ENCODE measurements around the gene SH3PXD2A.

The SH3PXD2A gene

DNA sequence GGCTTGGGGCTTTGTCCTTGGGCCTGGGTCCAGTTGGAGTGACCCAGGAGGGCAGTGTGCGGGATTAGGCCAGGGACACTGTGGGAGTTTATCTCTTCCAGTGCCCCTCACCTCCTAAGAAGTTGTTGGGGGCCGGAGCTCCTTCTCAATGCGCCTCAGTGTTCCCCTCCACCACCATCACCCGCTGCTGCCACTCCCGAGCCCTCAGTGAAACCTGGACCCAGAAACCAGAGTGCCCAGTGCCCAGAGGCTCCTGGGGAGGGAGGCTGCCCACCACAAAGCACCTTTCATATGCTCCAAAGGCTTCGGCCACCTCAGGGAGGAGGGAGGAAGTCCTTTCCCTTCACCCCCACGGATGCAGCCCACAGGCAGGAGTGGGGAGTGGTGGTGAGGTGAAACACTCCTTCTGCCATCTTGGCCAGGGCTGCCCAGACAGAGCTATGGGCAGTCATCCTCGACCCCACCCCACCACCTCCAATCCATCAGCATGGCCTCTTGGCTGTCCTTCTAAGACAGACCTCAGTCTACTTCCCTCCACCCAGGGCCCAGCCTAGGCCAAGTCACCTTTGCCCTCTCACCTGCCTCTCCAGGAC, 99.0 kb downstream of the SH3PXD2A start:
- no peak overlapping the region for H3K9ac ChIP-seq (ENCODE audit: low read depth, low read length)
- H3K4me1 ChIP-seq (ENCODE audit: control insufficient read depth, insufficient read depth, low read length): peaks cover 14% of the 10 kb centered on the region
- H3K36me3 ChIP-seq (ENCODE audit: control insufficient read depth, insufficient read depth, low read length): no peaks in the 10 kb centered on the region
- H3K27me3 ChIP-seq (ENCODE audit: control insufficient read depth, insufficient read depth, low read length): no peaks in the 10 kb centered on the region
- H3K4me3 ChIP-seq (ENCODE audit: low read depth, low read length): no peak overlapping the region
- H3K9me3 ChIP-seq (ENCODE audit: control insufficient read depth, insufficient read depth, low read length): no peaks in the 10 kb centered on the region

DNA sequence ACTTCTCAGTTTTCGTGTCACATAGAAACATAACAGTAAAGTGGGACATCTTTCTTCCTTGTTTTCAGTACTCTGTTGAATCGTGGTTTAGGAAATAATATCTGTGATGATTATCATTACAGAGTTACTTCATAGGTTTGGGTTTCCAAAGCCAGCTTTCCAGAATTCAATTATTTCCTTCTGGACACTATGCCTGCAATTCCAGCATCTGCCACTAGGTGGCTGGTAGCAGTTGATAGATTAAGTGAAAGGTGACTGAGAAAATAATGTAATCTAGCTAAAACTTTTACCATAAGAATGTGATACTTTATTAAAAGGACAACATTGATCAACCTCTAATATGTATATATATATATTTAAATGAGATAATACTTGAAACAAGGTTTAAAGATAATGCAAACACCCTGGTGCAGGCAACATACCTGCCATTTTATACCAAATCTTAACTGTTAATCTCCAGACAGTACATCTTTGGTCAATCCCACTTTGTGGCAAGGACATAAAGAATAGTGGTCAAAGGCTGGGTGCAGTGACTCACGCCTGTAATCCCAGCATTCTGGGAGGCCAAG, 102.6 kb downstream of the SH3PXD2A start:
- no peaks in the 10 kb centered on the region for H3K36me3 ChIP-seq (ENCODE audit: control insufficient read depth, insufficient read depth, low read length)

DNA sequence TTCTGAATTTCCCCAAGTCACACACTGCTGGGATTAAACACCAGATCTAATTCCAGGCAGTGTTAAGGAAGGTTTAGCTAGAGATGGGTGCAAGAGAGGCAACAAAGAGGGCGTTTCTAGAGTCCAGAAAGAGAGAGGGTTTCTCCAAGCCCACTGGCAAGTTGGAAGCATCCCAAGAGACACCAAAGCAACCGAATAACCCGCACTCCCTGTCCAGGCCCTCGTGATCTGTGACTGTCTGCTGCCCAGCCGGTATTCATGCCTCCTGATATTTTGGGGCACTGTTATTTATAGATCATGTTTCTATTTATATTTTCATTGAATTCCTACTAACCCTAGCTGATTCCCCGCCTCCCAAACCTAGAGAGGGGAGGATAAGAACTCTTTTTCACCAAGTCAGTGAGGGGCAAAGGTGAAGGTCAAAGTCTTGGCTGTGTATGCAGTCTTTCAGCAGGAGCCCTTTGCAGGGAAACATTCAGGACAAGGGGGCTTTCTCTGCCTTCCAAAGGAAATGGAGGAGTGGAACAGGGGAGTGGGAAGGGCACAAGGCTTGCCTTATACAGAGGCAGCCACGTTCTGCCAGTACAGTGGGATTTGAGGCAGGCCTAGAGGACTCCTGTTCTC, 103.6 kb downstream of the SH3PXD2A start:
- Histone ChIP-seq H3K9me3 (ENCODE audit: control insufficient read depth, insufficient read depth, low read length) (no peaks in the 10 kb centered on the region), H3K27me3 (ENCODE audit: control insufficient read depth, insufficient read depth, low read length) (no peaks in the 10 kb centered on the region), H3K9ac (ENCODE audit: low read depth, low read length) (no peak overlapping the region), H3K4me3 (ENCODE audit: low read depth, low read length) (no peak overlapping the region), H3K36me3 (ENCODE audit: control insufficient read depth, insufficient read depth, low read length) (no peaks in the 10 kb centered on the region), H3K4me1 (ENCODE audit: control insufficient read depth, insufficient read depth, low read length) (peaks cover 1% of the 10 kb centered on the region)

More for the DNA sequence above, 102.6 kb downstream of the SH3PXD2A start:
- Histone ChIP-seq H3K9ac (ENCODE audit: low read depth, low read length) (no peak overlapping the region), H3K27me3 (ENCODE audit: control insufficient read depth, insufficient read depth, low read length) (no peaks in the 10 kb centered on the region), H3K4me1 (ENCODE audit: control insufficient read depth, insufficient read depth, low read length) (peaks cover 10% of the 10 kb centered on the region), H3K9me3 (ENCODE audit: control insufficient read depth, insufficient read depth, low read length) (no peaks in the 10 kb centered on the region), H3K4me3 (ENCODE audit: low read depth, low read length) (no peak overlapping the region)

DNA sequence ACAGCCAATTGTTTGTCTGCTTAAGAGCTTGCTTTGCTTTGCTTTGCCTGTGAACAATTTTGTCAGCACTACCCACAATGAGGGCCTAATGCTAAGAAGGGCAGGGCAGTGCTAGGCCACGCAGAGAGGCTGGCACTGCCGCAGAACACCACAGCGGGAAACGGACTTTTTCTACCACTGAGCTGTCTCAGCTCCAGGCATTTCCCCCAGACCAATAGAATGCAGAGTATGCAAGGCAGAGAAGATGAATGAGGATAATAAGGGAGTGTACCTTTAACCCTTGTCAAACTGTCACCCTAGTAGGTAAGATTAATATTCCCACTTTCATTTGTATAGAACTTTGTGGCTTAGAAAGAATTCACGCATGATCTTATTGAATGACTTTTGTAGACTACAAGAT, 104.5 kb downstream of the SH3PXD2A start:
- no peaks in the 10 kb centered on the region for H3K4me1 ChIP-seq (ENCODE audit: control insufficient read depth, insufficient read depth, low read length)
- H3K9ac ChIP-seq (ENCODE audit: low read depth, low read length): no peak overlapping the region
- no peaks in the 10 kb centered on the region for H3K36me3 ChIP-seq (ENCODE audit: control insufficient read depth, insufficient read depth, low read length)
- no peak overlapping the region for H3K4me3 ChIP-seq (ENCODE audit: low read depth, low read length)
- no peaks in the 10 kb centered on the region for H3K27me3 ChIP-seq (ENCODE audit: control insufficient read depth, insufficient read depth, low read length)
- H3K9me3 ChIP-seq (ENCODE audit: control insufficient read depth, insufficient read depth, low read length): no peaks in the 10 kb centered on the region

DNA sequence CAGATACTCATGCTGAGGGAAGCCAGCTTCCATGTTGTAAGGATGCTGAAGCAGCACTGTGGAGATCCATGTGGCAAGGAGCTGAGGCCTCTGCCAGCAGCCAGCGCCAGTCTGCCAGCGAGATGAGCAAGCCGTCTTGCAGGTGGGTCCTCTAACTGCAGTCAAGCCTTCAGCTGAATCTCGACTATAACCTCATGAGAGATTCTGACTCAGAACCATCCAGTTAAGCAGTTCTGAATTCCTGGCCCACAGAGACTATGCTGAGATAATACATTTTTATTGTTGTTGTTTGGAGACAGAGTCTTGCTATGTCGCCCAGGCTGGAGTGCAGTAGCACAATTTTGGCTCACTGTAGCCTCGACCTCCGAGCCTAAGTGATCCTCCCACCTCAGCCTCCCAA, 105.6 kb downstream of the SH3PXD2A start:
- Histone ChIP-seq H3K27me3 (ENCODE audit: control insufficient read depth, insufficient read depth, low read length) (no peaks in the 10 kb centered on the region), H3K9me3 (ENCODE audit: control insufficient read depth, insufficient read depth, low read length) (no peaks in the 10 kb centered on the region), H3K4me1 (ENCODE audit: control insufficient read depth, insufficient read depth, low read length) (no peaks in the 10 kb centered on the region), H3K36me3 (ENCODE audit: control insufficient read depth, insufficient read depth, low read length) (no peaks in the 10 kb centered on the region), H3K9ac (ENCODE audit: low read depth, low read length) (no peak overlapping the region), H3K4me3 (ENCODE audit: low read depth, low read length) (no peak overlapping the region)

DNA sequence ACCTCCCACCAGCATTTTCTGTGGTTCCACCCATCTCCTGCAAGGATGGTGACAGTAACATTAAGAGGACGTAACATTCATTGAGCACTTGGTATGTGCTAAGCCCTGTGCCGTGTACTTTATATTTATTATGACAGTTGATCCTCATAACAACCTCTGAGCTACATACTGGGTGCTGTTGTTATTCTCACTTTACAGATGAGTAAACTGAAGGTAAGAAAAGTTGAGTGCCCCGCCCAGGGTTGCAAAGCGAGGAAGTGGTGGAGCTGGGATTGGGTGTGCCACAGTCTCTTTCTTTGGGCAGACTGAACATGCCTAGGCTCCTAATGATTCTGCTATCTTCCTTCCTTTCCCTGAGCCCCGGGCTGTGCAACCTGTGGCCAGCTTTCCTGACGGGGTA, 107.4 kb downstream of the SH3PXD2A start:
- no peak overlapping the region for H3K4me3 ChIP-seq (ENCODE audit: low read depth, low read length)
- no peaks in the 10 kb centered on the region for H3K36me3 ChIP-seq (ENCODE audit: control insufficient read depth, insufficient read depth, low read length)
- no peaks in the 10 kb centered on the region for H3K27me3 ChIP-seq (ENCODE audit: control insufficient read depth, insufficient read depth, low read length)
- H3K9ac ChIP-seq (ENCODE audit: low read depth, low read length): no peak overlapping the region
- H3K9me3 ChIP-seq (ENCODE audit: control insufficient read depth, insufficient read depth, low read length): no peaks in the 10 kb centered on the region
- no peaks in the 10 kb centered on the region for H3K4me1 ChIP-seq (ENCODE audit: control insufficient read depth, insufficient read depth, low read length)

DNA sequence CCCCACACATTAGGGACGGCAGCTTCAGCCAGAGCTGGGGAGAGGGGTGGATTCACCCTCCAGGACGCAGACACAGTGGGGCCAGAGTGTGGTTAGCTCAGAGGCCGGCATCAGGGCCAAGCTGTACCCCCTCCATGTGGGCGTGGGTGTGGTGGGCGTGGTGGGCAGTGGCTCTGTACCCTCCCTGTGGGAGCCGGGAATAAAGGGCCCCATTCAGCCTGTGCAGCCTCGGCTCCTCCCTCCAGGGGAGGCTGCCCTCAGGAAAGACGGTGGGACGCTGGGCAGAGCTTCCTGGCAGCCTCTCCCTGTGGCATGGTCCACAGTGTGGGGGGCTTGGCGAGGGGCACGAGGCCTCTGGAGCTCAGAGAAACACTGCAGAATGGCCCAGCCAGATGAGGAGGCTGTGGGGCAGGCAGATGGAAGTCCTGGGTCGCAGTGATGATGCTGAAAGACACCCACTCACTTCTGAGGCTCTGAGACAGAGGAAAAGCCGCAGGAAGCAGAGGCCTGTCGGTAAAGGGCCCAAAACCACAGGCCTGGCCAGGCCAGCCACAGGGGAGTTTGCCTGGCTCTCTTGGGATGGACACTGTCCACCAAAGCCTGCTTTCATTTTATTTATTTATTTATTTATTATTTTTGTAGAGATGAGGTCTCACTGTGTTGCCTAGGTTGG, 108.0 kb downstream of the SH3PXD2A start:
- Histone ChIP-seq H3K9ac (ENCODE audit: low read depth, low read length) (no peak overlapping the region), H3K36me3 (ENCODE audit: control insufficient read depth, insufficient read depth, low read length) (no peaks in the 10 kb centered on the region), H3K4me3 (ENCODE audit: low read depth, low read length) (no peak overlapping the region), H3K9me3 (ENCODE audit: control insufficient read depth, insufficient read depth, low read length) (no peaks in the 10 kb centered on the region), H3K4me1 (ENCODE audit: control insufficient read depth, insufficient read depth, low read length) (no peaks in the 10 kb centered on the region), H3K27me3 (ENCODE audit: control insufficient read depth, insufficient read depth, low read length) (no peaks in the 10 kb centered on the region)

DNA sequence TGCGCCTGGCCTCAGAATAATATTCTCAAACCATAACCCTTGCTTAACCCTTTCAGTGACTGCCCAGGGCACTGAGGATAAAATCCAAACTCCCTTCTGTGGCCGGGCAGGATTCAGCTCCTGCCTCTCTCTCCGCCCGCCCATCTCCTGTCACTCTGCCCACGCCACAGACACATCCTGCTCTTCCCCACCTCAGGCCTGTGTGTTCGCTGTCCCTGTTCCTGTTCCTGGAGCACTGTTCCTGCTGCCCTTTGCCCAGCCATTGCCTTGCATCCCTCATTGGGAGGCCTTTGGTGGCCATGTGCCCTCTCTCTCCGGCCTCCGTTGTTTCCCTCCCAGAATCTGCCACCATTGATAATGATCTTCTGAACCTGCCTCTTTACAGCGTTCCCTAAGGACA, 108.8 kb downstream of the SH3PXD2A start:
- no peaks in the 10 kb centered on the region for H3K36me3 ChIP-seq (ENCODE audit: control insufficient read depth, insufficient read depth, low read length)
- no peak overlapping the region for H3K4me3 ChIP-seq (ENCODE audit: low read depth, low read length)
- H3K9ac ChIP-seq (ENCODE audit: low read depth, low read length): no peak overlapping the region
- H3K9me3 ChIP-seq (ENCODE audit: control insufficient read depth, insufficient read depth, low read length): no peaks in the 10 kb centered on the region
- H3K27me3 ChIP-seq (ENCODE audit: control insufficient read depth, insufficient read depth, low read length): no peaks in the 10 kb centered on the region
- H3K4me1 ChIP-seq (ENCODE audit: control insufficient read depth, insufficient read depth, low read length): no peaks in the 10 kb centered on the region

DNA sequence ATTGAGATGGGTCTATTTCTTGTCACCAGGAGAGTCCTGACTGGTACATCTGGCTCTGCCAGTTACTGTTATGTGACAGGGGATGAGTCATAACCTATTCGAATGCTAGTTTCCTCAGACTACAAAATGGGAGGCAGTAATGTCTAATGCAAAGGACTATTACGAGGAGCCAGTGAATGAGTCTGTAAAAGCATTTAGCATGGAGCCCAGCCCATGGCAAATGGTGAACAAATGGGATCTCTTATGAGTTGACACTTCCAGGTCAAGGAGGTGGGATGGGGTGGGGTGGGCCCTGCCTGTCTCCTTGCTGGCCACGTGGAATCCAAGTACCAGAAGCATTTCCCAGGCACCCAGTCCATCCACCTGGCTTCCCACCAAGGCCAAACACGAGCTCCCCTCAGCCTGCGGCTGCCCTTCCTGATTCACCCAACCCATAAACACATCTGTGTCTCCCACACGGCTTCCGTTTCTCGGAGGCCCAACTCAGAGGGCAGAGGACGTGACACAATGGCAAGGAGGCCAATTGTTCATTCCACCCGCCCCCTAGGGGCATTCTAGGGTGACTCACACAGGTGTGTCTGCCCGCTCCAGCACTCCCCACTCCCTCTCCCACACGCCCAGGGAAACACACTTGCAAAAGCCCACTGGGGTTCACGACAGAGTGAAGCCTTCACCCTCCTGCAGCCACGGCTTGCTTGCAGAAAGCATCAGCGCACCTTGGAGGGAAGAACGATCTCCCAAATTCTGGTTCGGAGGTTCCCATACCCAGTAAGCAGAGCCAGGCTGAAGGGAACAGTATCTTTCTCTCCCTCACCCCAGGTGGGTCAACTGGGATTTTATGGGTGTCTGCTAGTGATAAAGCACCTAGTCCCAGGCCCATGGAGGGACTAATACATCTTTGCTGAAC, 109.8 kb downstream of the SH3PXD2A start:
- no peaks in the 10 kb centered on the region for H3K27me3 ChIP-seq (ENCODE audit: control insufficient read depth, insufficient read depth, low read length)
- H3K4me1 ChIP-seq (ENCODE audit: control insufficient read depth, insufficient read depth, low read length): no peaks in the 10 kb centered on the region
- H3K9me3 ChIP-seq (ENCODE audit: control insufficient read depth, insufficient read depth, low read length): no peaks in the 10 kb centered on the region
- H3K4me3 ChIP-seq (ENCODE audit: low read depth, low read length): no peak overlapping the region
- H3K36me3 ChIP-seq (ENCODE audit: control insufficient read depth, insufficient read depth, low read length): no peaks in the 10 kb centered on the region
- no peak overlapping the region for H3K9ac ChIP-seq (ENCODE audit: low read depth, low read length)

DNA sequence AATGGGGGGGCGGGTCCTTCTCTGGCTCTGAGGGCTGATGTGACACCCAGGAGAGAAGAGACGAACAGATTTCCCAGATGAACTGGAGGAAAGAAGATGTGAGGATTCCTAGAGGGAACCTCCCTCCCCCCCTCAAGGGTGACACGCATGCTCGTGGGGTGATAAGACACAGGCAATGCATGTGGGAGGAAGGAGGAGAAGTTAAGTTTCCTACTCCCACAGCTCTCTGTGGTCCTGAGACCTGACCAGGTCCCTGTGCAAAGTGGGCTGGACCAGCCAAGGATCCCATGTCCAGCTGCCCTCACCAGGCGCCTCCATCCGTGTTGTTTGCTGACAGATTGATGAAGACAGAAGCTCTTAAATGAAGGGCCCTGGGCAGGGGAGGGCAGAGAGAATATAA, 112.6 kb downstream of the SH3PXD2A start:
- H3K36me3 ChIP-seq (ENCODE audit: control insufficient read depth, insufficient read depth, low read length): no peaks in the 10 kb centered on the region
- peaks cover 4% of the 10 kb centered on the region for H3K4me1 ChIP-seq (ENCODE audit: control insufficient read depth, insufficient read depth, low read length)
- no peak overlapping the region for H3K4me3 ChIP-seq (ENCODE audit: low read depth, low read length)
- no peak overlapping the region for H3K9ac ChIP-seq (ENCODE audit: low read depth, low read length)
- no peaks in the 10 kb centered on the region for H3K9me3 ChIP-seq (ENCODE audit: control insufficient read depth, insufficient read depth, low read length)
- no peaks in the 10 kb centered on the region for H3K27me3 ChIP-seq (ENCODE audit: control insufficient read depth, insufficient read depth, low read length)

DNA sequence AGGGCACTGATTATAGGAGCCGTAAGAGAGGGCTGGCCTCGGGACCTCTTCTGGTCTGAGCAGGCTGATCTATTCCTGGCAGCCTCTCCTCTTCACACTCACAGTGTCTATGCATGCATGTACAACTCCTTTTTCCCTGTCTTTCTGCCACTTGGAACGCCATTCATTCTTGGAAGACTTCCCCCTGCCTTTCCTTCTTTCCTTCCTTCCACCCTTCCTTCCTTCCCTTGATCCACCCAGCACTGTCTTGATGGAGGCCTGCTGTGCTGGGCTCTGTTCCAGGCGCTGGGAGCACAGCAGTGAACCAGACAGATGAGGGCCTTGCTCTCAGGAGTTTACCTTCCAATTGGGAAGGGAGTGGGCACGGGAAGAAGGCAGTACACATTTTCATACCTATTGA, 114.8 kb downstream of the SH3PXD2A start:
- Histone ChIP-seq H3K9me3 (ENCODE audit: control insufficient read depth, insufficient read depth, low read length) (no peaks in the 10 kb centered on the region), H3K36me3 (ENCODE audit: control insufficient read depth, insufficient read depth, low read length) (no peaks in the 10 kb centered on the region), H3K9ac (ENCODE audit: low read depth, low read length) (no peak overlapping the region), H3K4me3 (ENCODE audit: low read depth, low read length) (no peak overlapping the region), H3K4me1 (ENCODE audit: control insufficient read depth, insufficient read depth, low read length) (peaks cover 4% of the 10 kb centered on the region), H3K27me3 (ENCODE audit: control insufficient read depth, insufficient read depth, low read length) (no peaks in the 10 kb centered on the region)

Data from iPS-15b (cell line).